Endothelial cell of umbilical vein (primary cell): ENCODE data around the gene GRID1.

Experiments used
- EZH2 ChIP-seq: IDR thresholded peaks from 2 replicates; pipeline ENCODE4 v1.6.1; 2012; ENCODE audit warnings: borderline replicate concordance, low read depth, mild to moderate bottlenecking, moderate library complexity, low read length, inconsistent platforms; ENCODE audit not compliant: severe bottlenecking
- FOS ChIP-seq: IDR thresholded peaks from 2 replicates; pipeline ENCODE4 v1.6.1; 2011; ENCODE audit warnings: mild to moderate bottlenecking, low read length, moderate library complexity, borderline replicate concordance; ENCODE audit not compliant: insufficient read depth
- POLR2A ChIP-seq: IDR thresholded peaks from 2 replicates; pipeline ENCODE4 v1.6.1; 2012; ENCODE audit warnings: low read depth, mild to moderate bottlenecking, control low read depth, low read length
- POLR2AphosphoS5 ChIP-seq: IDR thresholded peaks from 2 replicates; pipeline ENCODE4 v1.6.1; 2012; ENCODE audit warnings: low read depth, mild to moderate bottlenecking, control low read depth, low read length, moderate library complexity; ENCODE audit not compliant: insufficient read depth
- TF ChIP-seq, protein P1 (sequence below), 2 donors: IDR thresholded peaks; 1 replicate in 1 of 2; 2 replicates in 1 of 2; pipeline ENCODE4 v1.5.1; 2011; ENCODE audit warnings: low read length in 2 of 2, mild to moderate bottlenecking in 2 of 2, moderate library complexity in 2 of 2, control low read depth in 1 of 2, inconsistent platforms in 1 of 2, low read depth in 1 of 2; ENCODE audit not compliant: insufficient read depth in 1 of 2; ENCODE audit errors: extremely low read depth in 1 of 2

DNA sequence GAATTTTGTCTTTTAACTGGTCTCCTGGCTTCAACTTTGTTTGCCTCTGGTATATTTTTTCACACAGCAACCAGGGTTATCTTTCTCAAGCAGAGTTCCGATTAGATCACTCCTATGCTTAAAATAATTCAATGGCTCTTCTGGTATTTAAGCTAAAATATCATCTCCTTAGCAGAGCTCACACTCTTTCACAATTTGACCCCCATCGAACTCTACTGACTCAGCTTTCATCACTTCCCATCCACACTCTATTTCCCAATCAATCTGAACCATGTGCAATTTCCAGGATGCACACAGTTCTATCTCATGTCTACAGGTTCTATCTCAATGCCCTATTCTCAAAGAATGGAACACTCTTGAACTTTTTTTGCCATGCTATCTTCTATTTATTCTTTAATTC is 809.5 kb downstream of the GRID1 start:
- TF ChIP-seq, protein P1, sequence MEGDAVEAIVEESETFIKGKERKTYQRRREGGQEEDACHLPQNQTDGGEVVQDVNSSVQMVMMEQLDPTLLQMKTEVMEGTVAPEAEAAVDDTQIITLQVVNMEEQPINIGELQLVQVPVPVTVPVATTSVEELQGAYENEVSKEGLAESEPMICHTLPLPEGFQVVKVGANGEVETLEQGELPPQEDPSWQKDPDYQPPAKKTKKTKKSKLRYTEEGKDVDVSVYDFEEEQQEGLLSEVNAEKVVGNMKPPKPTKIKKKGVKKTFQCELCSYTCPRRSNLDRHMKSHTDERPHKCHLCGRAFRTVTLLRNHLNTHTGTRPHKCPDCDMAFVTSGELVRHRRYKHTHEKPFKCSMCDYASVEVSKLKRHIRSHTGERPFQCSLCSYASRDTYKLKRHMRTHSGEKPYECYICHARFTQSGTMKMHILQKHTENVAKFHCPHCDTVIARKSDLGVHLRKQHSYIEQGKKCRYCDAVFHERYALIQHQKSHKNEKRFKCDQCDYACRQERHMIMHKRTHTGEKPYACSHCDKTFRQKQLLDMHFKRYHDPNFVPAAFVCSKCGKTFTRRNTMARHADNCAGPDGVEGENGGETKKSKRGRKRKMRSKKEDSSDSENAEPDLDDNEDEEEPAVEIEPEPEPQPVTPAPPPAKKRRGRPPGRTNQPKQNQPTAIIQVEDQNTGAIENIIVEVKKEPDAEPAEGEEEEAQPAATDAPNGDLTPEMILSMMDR (IDR thresholded peaks at IDR 0.05; ENCODE audit: extremely low read depth in 1 of 2, insufficient read depth in 1 of 2, low read depth in 1 of 2, low read length in 2 of 2): no peak
- TF ChIP-seq EZH2 (no peak), FOS (no peak), POLR2AphosphoS5 (no peak), POLR2A (no peak)
